ENCODE results near the gene DPP6.

Gene DPP6

GRCh38 chr7:154729056-154729455, 676.9 kb downstream of the DPP6 start:
- no peaks in the 10 kb centered on the region for H3K79me2 ChIP-seq
- H3K36me3 ChIP-seq (ENCODE audit: control insufficient read depth, insufficient read depth, low read length): no peaks in the 10 kb centered on the region
- H3K27ac ChIP-seq: no peak overlapping the region
- TF ChIP-seq CTCF (IDR thresholded peaks at IDR 0.05): no peak
- no peak overlapping the region for H2AFZ ChIP-seq
- H3K4me1 ChIP-seq: no peaks in the 10 kb centered on the region
- no peak overlapping the region for H3K4me2 ChIP-seq (ENCODE audit: low read length)
- H3K9me3 ChIP-seq (ENCODE audit: control insufficient read depth, low read length): no peaks in the 10 kb centered on the region
- H3K27me3 ChIP-seq (ENCODE audit: control insufficient read depth, insufficient read depth, low read length): no peaks in the 10 kb centered on the region
- no peak overlapping the region for H3K4me3 ChIP-seq (ENCODE audit: low read depth, low read length)
- no peak overlapping the region for H3K9ac ChIP-seq

DNA sequence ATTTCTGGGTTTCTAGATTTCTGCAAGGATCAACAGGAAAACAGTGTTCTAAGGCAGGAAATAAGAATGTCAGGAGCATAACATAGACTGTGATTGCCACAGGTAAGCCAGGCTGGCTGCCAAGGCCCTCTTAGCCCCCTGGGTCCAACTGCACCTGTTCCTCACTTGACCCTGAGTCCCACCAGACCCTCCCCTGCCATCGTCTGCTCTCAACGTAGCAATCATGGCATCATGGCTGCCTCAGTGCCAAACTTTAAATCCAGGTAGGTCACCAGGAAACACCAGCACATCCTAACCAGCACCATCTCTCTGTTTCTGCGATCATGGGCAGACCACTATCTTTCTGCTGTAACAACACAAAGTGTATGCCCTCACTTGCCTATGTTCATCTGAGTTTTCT, 683.6 kb downstream of the DPP6 start:
- TF ChIP-seq CTCF (IDR thresholded peaks at IDR 0.05): no peak
- H3K9me3 ChIP-seq (ENCODE audit: control insufficient read depth, low read length): no peaks in the 10 kb centered on the region
- no peaks in the 10 kb centered on the region for H3K4me1 ChIP-seq
- H3K4me3 ChIP-seq (ENCODE audit: low read depth, low read length): no peak overlapping the region
- H3K4me2 ChIP-seq (ENCODE audit: low read length): no peak overlapping the region
- H2AFZ ChIP-seq: no peak overlapping the region
- no peaks in the 10 kb centered on the region for H3K36me3 ChIP-seq (ENCODE audit: control insufficient read depth, insufficient read depth, low read length)
- H3K27me3 ChIP-seq (ENCODE audit: control insufficient read depth, insufficient read depth, low read length): no peaks in the 10 kb centered on the region
- H3K79me2 ChIP-seq: no peaks in the 10 kb centered on the region
- no peak overlapping the region for H3K27ac ChIP-seq
- H3K9ac ChIP-seq: no peak overlapping the region

DNA sequence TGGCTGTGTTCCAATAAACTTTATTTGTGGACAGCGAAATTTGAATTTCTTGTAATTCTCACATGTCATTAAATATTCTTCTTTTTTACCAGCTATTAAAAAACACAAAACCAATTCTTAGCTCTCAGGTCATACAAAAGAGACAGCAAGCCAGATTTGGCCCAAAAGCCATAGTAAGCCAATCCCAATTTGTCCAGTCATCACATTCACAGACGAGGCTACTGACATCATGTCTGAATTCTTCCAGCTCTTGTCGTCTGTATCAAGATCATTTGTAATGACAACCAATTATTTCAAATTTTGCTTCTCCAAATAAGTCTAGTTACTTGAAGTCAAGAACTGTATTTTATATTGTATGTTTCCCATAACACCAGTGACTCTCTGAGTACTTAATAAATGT, 684.2 kb downstream of the DPP6 start:
- Histone ChIP-seq H3K27ac (no peak overlapping the region), H3K4me1 (no peaks in the 10 kb centered on the region), H3K4me3 (ENCODE audit: low read depth, low read length) (no peak overlapping the region), H3K27me3 (ENCODE audit: control insufficient read depth, insufficient read depth, low read length) (no peaks in the 10 kb centered on the region), H3K79me2 (no peaks in the 10 kb centered on the region), H3K9ac (no peak overlapping the region), H2AFZ (no peak overlapping the region), H3K9me3 (ENCODE audit: control insufficient read depth, low read length) (no peaks in the 10 kb centered on the region), H3K36me3 (ENCODE audit: control insufficient read depth, insufficient read depth, low read length) (no peaks in the 10 kb centered on the region), H3K4me2 (ENCODE audit: low read length) (no peak overlapping the region)
- no peak for TF ChIP-seq CTCF (IDR thresholded peaks at IDR 0.05)

GRCh38 chr7:154738216-154738615, 686.0 kb downstream of the DPP6 start:
- no peaks in the 10 kb centered on the region for H3K79me2 ChIP-seq
- TF ChIP-seq CTCF (IDR thresholded peaks at IDR 0.05): no peak

GRCh38 chr7:154741131-154741530, 688.9 kb downstream of the DPP6 start:
- no peaks in the 10 kb centered on the region for H3K36me3 ChIP-seq (ENCODE audit: control insufficient read depth, insufficient read depth, low read length)
- H3K79me2 ChIP-seq: no peaks in the 10 kb centered on the region
- no peak overlapping the region for H3K4me2 ChIP-seq (ENCODE audit: low read length)
- no peak overlapping the region for H3K9ac ChIP-seq
- no peak for TF ChIP-seq CTCF (IDR thresholded peaks at IDR 0.05)
- no peak overlapping the region for H2AFZ ChIP-seq
- H3K27ac ChIP-seq: no peak overlapping the region
- H3K4me1 ChIP-seq: no peaks in the 10 kb centered on the region
- no peaks in the 10 kb centered on the region for H3K27me3 ChIP-seq (ENCODE audit: control insufficient read depth, insufficient read depth, low read length)
- H3K9me3 ChIP-seq (ENCODE audit: control insufficient read depth, low read length): no peaks in the 10 kb centered on the region
- H3K4me3 ChIP-seq (ENCODE audit: low read depth, low read length): no peak overlapping the region

More at GRCh38 chr7:154738216-154738615, 686.0 kb downstream of the DPP6 start:
- Histone ChIP-seq H2AFZ (no peak overlapping the region), H3K9ac (no peak overlapping the region), H3K36me3 (ENCODE audit: control insufficient read depth, insufficient read depth, low read length) (no peaks in the 10 kb centered on the region), H3K4me1 (no peaks in the 10 kb centered on the region), H3K9me3 (ENCODE audit: control insufficient read depth, low read length) (no peaks in the 10 kb centered on the region), H3K27me3 (ENCODE audit: control insufficient read depth, insufficient read depth, low read length) (no peaks in the 10 kb centered on the region), H3K4me3 (ENCODE audit: low read depth, low read length) (no peak overlapping the region), H3K27ac (no peak overlapping the region), H3K4me2 (ENCODE audit: low read length) (no peak overlapping the region)
